Tibial nerve (tissue), 4 donors: ENCODE measurements around the gene NRXN3. TPM values are rescaled to one million over a fixed set of nuclear protein-coding genes. Genes with fewer than 3 reads are reported as not detected.
A peak's percentile ranks its signal among the peaks of the same experiment; 100 is the strongest.

Experiments used
- DNase-seq, 2 donors: peaks; one replicate each; pipeline ENCODE4 v3.0.0-alpha.2; 2019; ENCODE audit warnings: low spot score in 2 of 2
- H3K27ac ChIP-seq, 4 donors: fragments of 200-600 bp; sonication (generic) in 3 of 4; one replicate each; pipeline ENCODE4 v1.5.1; 2017 to 2019; ENCODE audit warnings: mild to moderate bottlenecking in 1 of 4
- H3K27me3 ChIP-seq, 2 donors: fragments of 200-600 bp; sonication (generic) in 1 of 2; one replicate each; pipeline versions ENCODE4 v1.5.1 to v1.6.0; 2017 to 2019
- H3K36me3 ChIP-seq, 3 donors: fragments of 200-600 bp; sonication (generic); one replicate each; pipeline ENCODE4 v1.5.1; 2018 to 2019
- H3K4me1 ChIP-seq, 4 donors: fragments of 200-600 bp; sonication (generic) in 3 of 4; one replicate each; pipeline ENCODE4 v1.5.1; 2017 to 2019
- H3K4me3 ChIP-seq, 4 donors: fragments of 200-600 bp; sonication (generic) in 3 of 4; one replicate each; pipeline ENCODE4 v1.5.1; 2017 to 2019; ENCODE audit warnings: mild to moderate bottlenecking in 1 of 4, moderate library complexity in 1 of 4
- H3K9me3 ChIP-seq, 4 donors: fragments of 200-600 bp; sonication (generic) in 3 of 4; one replicate each; pipeline ENCODE4 v1.5.1; 2017 to 2019
- CTCF ChIP-seq, 5 experiments: fragments of 200-600 bp in 3 of 5; fragments of 450-650 bp in 2 of 5; sonication (generic) in 3 of 5; IDR thresholded peaks; one replicate each; pipeline ENCODE4 v1.5.1; 2016 to 2019; ENCODE audit warnings: antibody characterized with exemption in 5 of 5, mild to moderate bottlenecking in 3 of 5, moderate library complexity in 2 of 5
- EP300 ChIP-seq, 2 donors: sonication (generic); formaldehyde crosslinking; IDR thresholded peaks; one replicate each; pipeline ENCODE4 v1.6.1; 2017; ENCODE audit warnings: antibody characterized with exemption in 2 of 2, mild to moderate bottlenecking in 1 of 2
- POLR2A ChIP-seq, 2 donors: fragments of 450-650 bp; IDR thresholded peaks; one replicate each; pipeline ENCODE4 v1.6.1; 2017; ENCODE audit warnings: antibody characterized with exemption in 2 of 2, mild to moderate bottlenecking in 2 of 2, moderate library complexity in 2 of 2
- WGBS, 2 donors: methylation state at CpG; one replicate each; pipeline ENCODE4 v1.1.5; 2018; 5-methylcytosine and 5-hydroxymethylcytosine counted together
- total RNA-seq, 4 donors: library from RNA; depleted of rRNA; stranded (reverse); fragments of >200 nt; gene quantifications; one replicate each; pipeline ENCODE4 v1.1.0, GENCODE V29; 2016

Gene NRXN3
- total RNA-seq, 4 donors from 2014 or later: 16.7 to 52.2 (median 19.7) TPM

- no peak overlapping the region for H3K27ac ChIP-seq
- WGBS, 2 donors: 45 to 59% methylated on average over 3 of the region's 3 CpGs
- no peaks in the 10 kb centered on the region for H3K36me3 ChIP-seq
- TF ChIP-seq EP300 (IDR thresholded peaks at IDR 0.05) (no peak), POLR2A (IDR thresholded peaks at IDR 0.05) (no peak), CTCF (IDR thresholded peaks at IDR 0.05) (no peak)
- H3K9me3 ChIP-seq: no peaks in the 10 kb centered on the region
- H3K4me3 ChIP-seq: no peak overlapping the region
- no peaks in the 10 kb centered on the region for H3K4me1 ChIP-seq
- DNase-seq: no peak
- H3K27me3 ChIP-seq: no peaks in the 10 kb centered on the region
Observed at GRCh38 chr14:78950649-78951048, 780.5 kb downstream of the NRXN3 start.

- Histone ChIP-seq H3K36me3 (no peaks in the 10 kb centered on the region), H3K4me1 (no peaks in the 10 kb centered on the region), H3K4me3 (no peak overlapping the region), H3K27me3 (no peaks in the 10 kb centered on the region), H3K9me3 (no peaks in the 10 kb centered on the region), H3K27ac (no peak overlapping the region)
- WGBS, 2 donors: 75 to 83% methylated on average over 3 of the region's 3 CpGs
- no peak for TF ChIP-seq POLR2A (IDR thresholded peaks at IDR 0.05)
- TF ChIP-seq CTCF (IDR thresholded peaks at IDR 0.05): no peak
- no peak for TF ChIP-seq EP300 (IDR thresholded peaks at IDR 0.05)
- DNase-seq: no peak
Observed at GRCh38 chr14:78951602-78952001, 781.4 kb downstream of the NRXN3 start.

- no peak for TF ChIP-seq POLR2A (IDR thresholded peaks at IDR 0.05)
- TF ChIP-seq CTCF (IDR thresholded peaks at IDR 0.05): peak; percentile 54 to 88 (median 76)
- TF ChIP-seq EP300 (IDR thresholded peaks at IDR 0.05): no peak
- peak; percentile 52 to 81 for DNase-seq
- no peaks in the 10 kb centered on the region for H3K27me3 ChIP-seq
- no peaks in the 10 kb centered on the region for H3K9me3 ChIP-seq
- H3K36me3 ChIP-seq: no peaks in the 10 kb centered on the region
- peak overlapping the region in 1 of 4 donors; percentile 28 for H3K4me3 ChIP-seq
- peaks cover 0 to 6% (median 0%) of the 10 kb centered on the region in 4 donors for H3K4me1 ChIP-seq
- H3K27ac ChIP-seq: peak overlapping the region in 2 of 4 donors; percentile 40 to 52
- WGBS, 2 donors: 17 to 19% methylated on average over 9 of the region's 9 CpGs
Observed at GRCh38 chr14:78959674-78960264, 789.6 kb downstream of the NRXN3 start.

GRCh38 chr14:78967111-78967809 is 797.1 kb downstream of the NRXN3 start:
- 75 to 81% methylated on average over 10 of the region's 10 CpGs for WGBS, 2 donors
- H3K27ac ChIP-seq: no peak overlapping the region
- DNase-seq: no peak

More at GRCh38 chr14:78967111-78967809, 797.1 kb downstream of the NRXN3 start:
- Histone ChIP-seq H3K9me3 (no peaks in the 10 kb centered on the region), H3K4me1 (peaks cover 0 to 10% (median 0%) of the 10 kb centered on the region in 4 donors), H3K27me3 (no peaks in the 10 kb centered on the region), H3K36me3 (no peaks in the 10 kb centered on the region), H3K4me3 (no peak overlapping the region)
- TF ChIP-seq CTCF (IDR thresholded peaks at IDR 0.05): no peak
- TF ChIP-seq POLR2A (IDR thresholded peaks at IDR 0.05): no peak
- no peak for TF ChIP-seq EP300 (IDR thresholded peaks at IDR 0.05)
